Measurements from ENCODE around the gene TENM4. TPM values are rescaled to one million over a fixed set of nuclear protein-coding genes. Genes with fewer than 3 reads are reported as not detected.

Gene TENM4
- total RNA-seq, 1 experiment from 2014 or later = 25.0 TPM

GRCh38 chr11:79046366-79046765 is 394.5 kb downstream of the TENM4 start:
- no peaks in the 10 kb centered on the region for H3K36me3 Mint-ChIP-seq
- no peak for ATAC-seq
- peaks cover 9% of the 10 kb centered on the region for H3K4me1 Mint-ChIP-seq
- H3K9me3 Mint-ChIP-seq = 0 out of 2 replicates have a peak, but pooled peaks cover 3% of the 10 kb centered on the region
- TF ChIP-seq ZNF219 (CRISPR knock-in tag; IDR thresholded peaks at IDR 0.05; ENCODE audit: borderline replicate concordance) = no peak
- TF ChIP-seq CBFB (CRISPR knock-in tag; IDR thresholded peaks at IDR 0.05; ENCODE audit: low read depth) = no peak
- TF ChIP-seq ZNF263 (CRISPR knock-in tag; IDR thresholded peaks at IDR 0.05; ENCODE audit: low read depth) = no peak
- no peak for TF ChIP-seq ETV6 (CRISPR knock-in tag; IDR thresholded peaks at IDR 0.05)
- no peak for TF ChIP-seq ARID4B (CRISPR knock-in tag; IDR thresholded peaks at IDR 0.05; ENCODE audit: borderline replicate concordance)
- no peak for TF ChIP-seq MXD4 (CRISPR knock-in tag; IDR thresholded peaks at IDR 0.05; ENCODE audit: borderline replicate concordance)
- no peak for TF ChIP-seq GABPB1 (CRISPR knock-in tag; IDR thresholded peaks at IDR 0.05)
- TF ChIP-seq FOXK1 (CRISPR knock-in tag; IDR thresholded peaks at IDR 0.05) = no peak
- TF ChIP-seq ZSCAN18 (CRISPR knock-in tag; IDR thresholded peaks at IDR 0.05) = no peak
- no peak overlapping the region for H3K4me3 Mint-ChIP-seq
- DNase-seq (ENCODE audit: low spot score) = no peak
- ChIA-PET CTCF (no interaction called here), POLR2A (no interaction called here)
- H3K27me3 Mint-ChIP-seq (ENCODE audit: low read depth) = no peaks in the 10 kb centered on the region
- H3K27ac Mint-ChIP-seq = peak overlapping the region; percentile 5; the same call in 1 of the 2 replicates

- no peak for ATAC-seq
- Mint-ChIP-seq H3K27ac (no peak overlapping the region), H3K4me1 (peaks cover 9% of the 10 kb centered on the region), H3K9me3 (0 out of 2 replicates have a peak, but pooled peaks cover 3% of the 10 kb centered on the region), H3K27me3 (ENCODE audit: low read depth) (no peaks in the 10 kb centered on the region), H3K36me3 (no peaks in the 10 kb centered on the region), H3K4me3 (no peak overlapping the region)
- POLR2A ChIA-PET = no interaction called here
- TF ChIP-seq ATF1 (CRISPR knock-in tag; IDR thresholded peaks at IDR 0.05) = no peak
- no peak for TF ChIP-seq TCF7 (CRISPR knock-in tag; IDR thresholded peaks at IDR 0.05; ENCODE audit: low read depth)
- TF ChIP-seq ZNF138 (CRISPR knock-in tag; conservative IDR thresholded peaks at IDR 0.05) = no peak
- TF ChIP-seq PREB (CRISPR knock-in tag; IDR thresholded peaks at IDR 0.05; ENCODE audit: borderline replicate concordance) = no peak
- no peak for TF ChIP-seq NR3C1 (CRISPR knock-in tag; conservative IDR thresholded peaks at IDR 0.05; ENCODE audit: low read depth)
- CTCF ChIA-PET = no interaction called here
- no peak for DNase-seq (ENCODE audit: low spot score)
Measured at GRCh38 chr11:79045800-79046304, 395.0 kb downstream of the TENM4 start.

- TF ChIP-seq MAX (CRISPR knock-in tag; IDR thresholded peaks at IDR 0.05) (no peak), ERG (CRISPR knock-in tag; IDR thresholded peaks at IDR 0.05) (no peak)
- peaks cover 6% of the 10 kb centered on the region for H3K4me1 Mint-ChIP-seq
- H3K4me3 Mint-ChIP-seq = no peak overlapping the region
- H3K27me3 Mint-ChIP-seq (ENCODE audit: low read depth) = no peaks in the 10 kb centered on the region
- H3K9me3 Mint-ChIP-seq = 0 out of 2 replicates have a peak, but pooled peaks cover 3% of the 10 kb centered on the region
- POLR2A ChIA-PET = no interaction called here
- H3K36me3 Mint-ChIP-seq = no peaks in the 10 kb centered on the region
- CTCF ChIA-PET = no interaction called here
- no peak for DNase-seq (ENCODE audit: low spot score)
- ATAC-seq = peak; percentile 28; the same call in 1 of the 2 replicates
- H3K27ac Mint-ChIP-seq = no peak overlapping the region
Measured at GRCh38 chr11:79045018-79045799, 395.6 kb downstream of the TENM4 start.

Measured in WTC11 (cell line).